Transverse colon (tissue), 3 donors: ENCODE data around the gene CACNA1A.

Experiments
- CTCF ChIP-seq, 5 experiments: fragments of 200-600 bp in 3 of 5; fragments of 450-650 bp in 2 of 5; sonication (generic) in 3 of 5; IDR thresholded peaks; 1 replicate in 2 of 5; 2 replicates in 3 of 5; pipeline ENCODE4 v1.5.1; 2016 to 2017; ENCODE audit warnings: antibody characterized with exemption in 5 of 5, inconsistent platforms in 3 of 5, mild to moderate bottlenecking in 2 of 5, moderate library complexity in 1 of 5
- EP300 ChIP-seq: sonication (generic); formaldehyde crosslinking; IDR thresholded peaks from one replicate; pipeline ENCODE4 v1.6.1; 2017; ENCODE audit warnings: antibody characterized with exemption, low read depth

DNA sequence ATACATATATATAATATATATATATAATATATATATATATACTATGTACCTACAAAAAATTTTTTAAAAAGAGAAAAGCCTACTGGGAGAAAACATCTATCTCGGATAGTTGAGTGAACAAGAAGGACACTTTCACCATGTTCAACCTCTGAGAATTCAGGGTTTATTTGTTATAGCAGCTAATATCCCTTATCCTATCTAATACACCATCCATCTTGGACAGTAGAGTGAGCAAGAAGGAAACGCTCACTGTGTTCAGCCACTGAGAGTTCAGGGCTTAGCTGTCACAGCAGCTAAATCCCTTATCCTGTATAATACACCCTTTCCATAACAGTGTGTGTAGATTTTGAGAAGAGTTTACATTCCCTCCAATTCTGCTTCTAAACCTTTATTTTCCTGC is 38.1 kb upstream of the CACNA1A start:
- no peak for TF ChIP-seq CTCF (IDR thresholded peaks at IDR 0.05)
- TF ChIP-seq EP300: no peak
